HL-60/S4 treated with retinoic acid at 250 ng/mL for 4 days and 3 days (cell line): ENCODE results near the gene CRY1.
"Not testable (repeated sequence)": the region's sequence is repeated elsewhere in the genome, so short reads cannot be mapped to it uniquely, and the experiment has no call there.

Experiments
- in situ Hi-C: fragments of 300-500 bp; cut with MboI; formaldehyde crosslinking; loops from 2 replicates; pipeline ENCODE4 v1.7.0; 2022; ENCODE audit warnings: low sequenced_read_pairs

The CRY1 gene

GRCh38 chr12:107017042-107017441 is 76.3 kb downstream of the CRY1 start:
- in situ Hi-C loops = no loop called here

- in situ Hi-C loops = no loop called here
Measured at GRCh38 chr12:107014055-107014454, 79.3 kb downstream of the CRY1 start.

- in situ Hi-C loops = no loop called here
Measured at GRCh38 chr12:107012736-107013425, 80.5 kb downstream of the CRY1 start.

- in situ Hi-C loops = no loop called here
Measured at GRCh38 chr12:107011519-107011918, 81.8 kb downstream of the CRY1 start.

- in situ Hi-C loops = no loop called here
Measured at GRCh38 chr12:107007411-107007810, 85.9 kb downstream of the CRY1 start.

- in situ Hi-C loops = not testable (repeated sequence)
Measured at GRCh38 chr12:107002665-107003064, 90.7 kb downstream of the CRY1 start.

- in situ Hi-C loops = no loop called here
Measured at GRCh38 chr12:106999446-106999845, 93.9 kb downstream of the CRY1 start.

GRCh38 chr12:106997916-106998315 is 95.4 kb downstream of the CRY1 start:
- in situ Hi-C loops = no loop called here

- in situ Hi-C loops = not testable (repeated sequence)
Measured at GRCh38 chr12:106996102-106996501, 97.2 kb downstream of the CRY1 start.

- in situ Hi-C loops = no loop called here
Measured at GRCh38 chr12:106994579-106995220, 98.6 kb downstream of the CRY1 start.

- in situ Hi-C loops = no loop called here
Measured at GRCh38 chr12:106987846-106988245, 105.5 kb downstream of the CRY1 start.

- in situ Hi-C loops = no loop called here
Measured at GRCh38 chr12:106986625-106987389, 106.5 kb downstream of the CRY1 start, which contains the start of gene MTERF2. Gene MTERF2 (minus strand): TSS chr12:106987146. CDS start chr12:106978714, 8,432 bp downstream.

- in situ Hi-C loops = no loop called here
Measured at GRCh38 chr12:106986135-106986534, 107.2 kb downstream of the CRY1 start.

GRCh38 chr12:106985479-106985878 is 107.9 kb downstream of the CRY1 start:
- in situ Hi-C loops = no loop called here

GRCh38 chr12:106984588-106985137 is 108.7 kb downstream of the CRY1 start:
- in situ Hi-C loops = no loop called here

GRCh38 chr12:106982229-106982628 is 111.1 kb downstream of the CRY1 start:
- in situ Hi-C loops = no loop called here

GRCh38 chr12:106981788-106982187 is 111.6 kb downstream of the CRY1 start:
- in situ Hi-C loops = no loop called here

- in situ Hi-C loops = no loop called here
Measured at GRCh38 chr12:106980944-106981343, 112.4 kb downstream of the CRY1 start.

GRCh38 chr12:106978035-106978800 is 115.1 kb downstream of the CRY1 start:
- in situ Hi-C loops = no loop called here

GRCh38 chr12:106976668-106977067 is 116.7 kb downstream of the CRY1 start:
- in situ Hi-C loops = no loop called here
